Type B pancreatic cell (in vitro differentiated cells): Measurements from ENCODE around the gene CSNK1D. TPM values are rescaled to one million over a fixed set of nuclear protein-coding genes. Genes with fewer than 3 reads are reported as not detected.

Source experiments
- DNase-seq: peaks from one replicate; pipeline ENCODE4 v3.0.0; 2021; ENCODE audit warnings: mixed read lengths; ENCODE audit not compliant: unreplicated experiment; ENCODE audit errors: extremely low spot score
- H3K27ac Mint-ChIP-seq: 2 replicates; pipeline ENCODE4 v1.8.0; 2021; ENCODE audit warnings: mild to moderate bottlenecking, mixed read lengths
- H3K27me3 Mint-ChIP-seq: 2 replicates; pipeline ENCODE4 v1.8.0; 2021; ENCODE audit warnings: mixed read lengths
- H3K36me3 Mint-ChIP-seq: 2 replicates; pipeline ENCODE4 v1.8.0; 2021; ENCODE audit warnings: mixed read lengths
- H3K4me1 Mint-ChIP-seq: one replicate; pipeline ENCODE4 v1.8.0; 2021; ENCODE audit warnings: mixed read lengths; ENCODE audit not compliant: unreplicated experiment
- H3K4me3 Mint-ChIP-seq: 2 replicates; pipeline ENCODE4 v1.8.0; 2021; ENCODE audit warnings: mild to moderate bottlenecking, mixed read lengths
- H3K9me3 Mint-ChIP-seq: 2 replicates; pipeline ENCODE4 v1.8.0; 2021; ENCODE audit warnings: mixed read lengths
- CTCF ChIP-seq: fragments of 200-600 bp; sonication (generic); conservative IDR thresholded peaks from 2 replicates; pipeline ENCODE4 v1.5.0; 2021; ENCODE audit warnings: antibody characterized with exemption, mild to moderate bottlenecking
- total RNA-seq: library from RNA; stranded (reverse); gene quantifications from 2 replicates; pipeline ENCODE4 v1.2.1, GENCODE V29; 2021; ENCODE audit warnings: low replicate concordance

CSNK1D gene
- total RNA-seq, 1 donor from 2014 or later, result 176 TPM

GRCh38 chr17:82253179-82253544 lies 20.3 kb downstream of the CSNK1D start:
- H3K4me3 Mint-ChIP-seq, result no peak overlapping the region
- no peak overlapping the region for H3K27ac Mint-ChIP-seq
- no peak for TF ChIP-seq CTCF
- H3K9me3 Mint-ChIP-seq, result no peaks in the 10 kb centered on the region
- no peak for DNase-seq
- peaks cover 18% of the 10 kb centered on the region for H3K36me3 Mint-ChIP-seq
- H3K4me1 Mint-ChIP-seq, result no peaks in the 10 kb centered on the region
- no peaks in the 10 kb centered on the region for H3K27me3 Mint-ChIP-seq

- H3K27ac Mint-ChIP-seq, result peak overlapping the region; percentile 51
- H3K4me1 Mint-ChIP-seq, result no peaks in the 10 kb centered on the region
- H3K9me3 Mint-ChIP-seq, result no peaks in the 10 kb centered on the region
- H3K36me3 Mint-ChIP-seq, result peaks cover 22% of the 10 kb centered on the region
- no peak overlapping the region for H3K4me3 Mint-ChIP-seq
- no peaks in the 10 kb centered on the region for H3K27me3 Mint-ChIP-seq
- DNase-seq, result no peak
- TF ChIP-seq CTCF, result no peak
Measured at GRCh38 chr17:82252511-82253178, 20.9 kb downstream of the CSNK1D start.

- TF ChIP-seq CTCF, result no peak
- no peak overlapping the region for H3K27ac Mint-ChIP-seq
- no peaks in the 10 kb centered on the region for H3K27me3 Mint-ChIP-seq
- no peaks in the 10 kb centered on the region for H3K9me3 Mint-ChIP-seq
- H3K4me1 Mint-ChIP-seq, result no peaks in the 10 kb centered on the region
- no peak overlapping the region for H3K4me3 Mint-ChIP-seq
- peaks cover 20% of the 10 kb centered on the region for H3K36me3 Mint-ChIP-seq
- no peak for DNase-seq
Measured at GRCh38 chr17:82250868-82251500, 22.5 kb downstream of the CSNK1D start.

- DNase-seq, result no peak
- no peak overlapping the region for H3K4me3 Mint-ChIP-seq
- H3K27me3 Mint-ChIP-seq, result no peaks in the 10 kb centered on the region
- H3K9me3 Mint-ChIP-seq, result no peaks in the 10 kb centered on the region
- no peak overlapping the region for H3K27ac Mint-ChIP-seq
- H3K4me1 Mint-ChIP-seq, result no peaks in the 10 kb centered on the region
- no peak for TF ChIP-seq CTCF
- peaks cover 16% of the 10 kb centered on the region for H3K36me3 Mint-ChIP-seq
Measured at GRCh38 chr17:82249896-82250581, 23.5 kb downstream of the CSNK1D start.

GRCh38 chr17:82248815-82249674 lies 24.5 kb downstream of the CSNK1D start:
- DNase-seq, result no peak
- Mint-ChIP-seq H3K4me3 (no peak overlapping the region), H3K9me3 (no peaks in the 10 kb centered on the region), H3K27me3 (no peaks in the 10 kb centered on the region), H3K4me1 (no peaks in the 10 kb centered on the region), H3K36me3 (peaks cover 23% of the 10 kb centered on the region), H3K27ac (peak overlapping the region; percentile 8)
- no peak for TF ChIP-seq CTCF
